AG04449 (cell line): ENCODE data around the gene ANTXR2.

Experiments
- CTCF ChIA-PET: fragments of 350-600 bp; formaldehyde crosslinking; extraction: SDS; loops from one replicate; lab custom pipeline; 2021; ENCODE audit warnings: antibody characterized with exemption; lab: Yijun Ruan, JAX
- POLR2A ChIA-PET: fragments of 400-600, 350-600 bp; formaldehyde crosslinking; extraction: SDS; loops from one replicate; lab custom pipeline; 2020; ENCODE audit warnings: antibody characterized with exemption, inconsistent platforms; lab: Yijun Ruan, JAX
- DNase-seq: peaks from one replicate; pipeline ENCODE4 v3.0.0-alpha.2; 2010; ENCODE audit warnings: low read depth, low spot score
- H3K4me3 ChIP-seq: 2 replicates; pipeline ENCODE4 v1.5.1; 2011; ENCODE audit warnings: low read depth, mild to moderate bottlenecking, control low read depth, low read length
- CTCF ChIP-seq: IDR thresholded peaks from one replicate; pipeline ENCODE4 v1.5.1; 2011; ENCODE audit warnings: mild to moderate bottlenecking, moderate library complexity, low read length, control low read depth, inconsistent platforms; ENCODE audit not compliant: insufficient read depth; ENCODE audit errors: missing control alignments

Gene ANTXR2

GRCh38 chr4:79947386-79947785, 125.6 kb downstream of the ANTXR2 start:
- ChIA-PET CTCF (no interaction called here), POLR2A (no interaction called here)
- TF ChIP-seq CTCF: no peak
- no peak for DNase-seq
- H3K4me3 ChIP-seq: no peak overlapping the region

GRCh38 chr4:79935274-79935673, 137.8 kb downstream of the ANTXR2 start:
- CTCF ChIA-PET: interaction anchor here (0.9 kb wide), 1 partner anchor 250 kb away, joined by 3 read pairs; no protein-coding TSS in a partner anchor
- POLR2A ChIA-PET: no interaction called here
- TF ChIP-seq CTCF: no peak
- no peak overlapping the region for H3K4me3 ChIP-seq
- no peak for DNase-seq

GRCh38 chr4:79934660-79935059, 138.4 kb downstream of the ANTXR2 start:
- no peak for TF ChIP-seq CTCF
- no peak for DNase-seq
- ChIA-PET CTCF (interaction anchor here (0.9 kb wide), 1 partner anchor 11 kb away, joined by 4 read pairs; no protein-coding TSS in a partner anchor), POLR2A (no interaction called here)
- H3K4me3 ChIP-seq: no peak overlapping the region

GRCh38 chr4:79927931-79928330, 145.1 kb downstream of the ANTXR2 start:
- no peak overlapping the region for H3K4me3 ChIP-seq
- DNase-seq: no peak
- POLR2A ChIA-PET: no interaction called here
- TF ChIP-seq CTCF: no peak
- CTCF ChIA-PET: no interaction called here

- ChIA-PET CTCF (interaction anchor here (0.9 to 1.3 kb wide), 2 partner anchors 260 to 279 kb away, joined by 3 to 4 read pairs; no protein-coding TSS in a partner anchor), POLR2A (no interaction called here)
- no peak for DNase-seq
- TF ChIP-seq CTCF: no peak
- H3K4me3 ChIP-seq: no peak overlapping the region
Measured at GRCh38 chr4:79923281-79923680, 149.7 kb downstream of the ANTXR2 start.

GRCh38 chr4:79922011-79922410, 151.0 kb downstream of the ANTXR2 start:
- TF ChIP-seq CTCF: no peak
- H3K4me3 ChIP-seq: no peak overlapping the region
- DNase-seq: no peak
- ChIA-PET POLR2A (no interaction called here), CTCF (no interaction called here)
